ENCODE measurements around the gene ATP9B.

ATP9B gene

GRCh38 chr18:79410171-79410641, 341.0 kb downstream of the ATP9B start:
- no peak overlapping the region for H3K4me3 ChIP-seq (ENCODE audit: low read depth, low read length)
- no peak for DNase-seq (ENCODE audit: low read depth)

- no peak overlapping the region for H3K4me3 ChIP-seq (ENCODE audit: low read depth, low read length)
- no peak for DNase-seq (ENCODE audit: low read depth)
Observed at GRCh38 chr18:79410731-79411613, 341.8 kb downstream of the ATP9B start.

- DNase-seq (ENCODE audit: low read depth): no peak
- H3K4me3 ChIP-seq (ENCODE audit: low read depth, low read length): no peak overlapping the region
Observed at GRCh38 chr18:79411614-79412526, 342.7 kb downstream of the ATP9B start.

- DNase-seq (ENCODE audit: low read depth): no peak
- H3K4me3 ChIP-seq (ENCODE audit: low read depth, low read length): no peak overlapping the region
Observed at GRCh38 chr18:79413025-79413424, 343.8 kb downstream of the ATP9B start.

GRCh38 chr18:79413426-79413825, 344.2 kb downstream of the ATP9B start:
- DNase-seq (ENCODE audit: low read depth): no peak
- H3K4me3 ChIP-seq (ENCODE audit: low read depth, low read length): no peak overlapping the region

GRCh38 chr18:79413901-79414300, 344.7 kb downstream of the ATP9B start:
- DNase-seq (ENCODE audit: low read depth): no peak
- no peak overlapping the region for H3K4me3 ChIP-seq (ENCODE audit: low read depth, low read length)

- no peak overlapping the region for H3K4me3 ChIP-seq (ENCODE audit: low read depth, low read length)
- no peak for DNase-seq (ENCODE audit: low read depth)
Observed at GRCh38 chr18:79416022-79416676, 347.0 kb downstream of the ATP9B start.

- no peak for DNase-seq (ENCODE audit: low read depth)
- H3K4me3 ChIP-seq (ENCODE audit: low read depth, low read length): no peak overlapping the region
Observed at GRCh38 chr18:79416677-79417052, 347.5 kb downstream of the ATP9B start.

- DNase-seq (ENCODE audit: low read depth): no peak
- H3K4me3 ChIP-seq (ENCODE audit: low read depth, low read length): no peak overlapping the region
Observed at GRCh38 chr18:79418236-79418635, 349.0 kb downstream of the ATP9B start.

- no peak overlapping the region for H3K4me3 ChIP-seq (ENCODE audit: low read depth, low read length)
- no peak for DNase-seq (ENCODE audit: low read depth)
Observed at GRCh38 chr18:79418642-79419041, 349.4 kb downstream of the ATP9B start.

GRCh38 chr18:79420033-79420745, 351.0 kb downstream of the ATP9B start:
- DNase-seq (ENCODE audit: low read depth): no peak
- H3K4me3 ChIP-seq (ENCODE audit: low read depth, low read length): no peak overlapping the region

- DNase-seq (ENCODE audit: low read depth): no peak
- H3K4me3 ChIP-seq (ENCODE audit: low read depth, low read length): no peak overlapping the region
Observed at GRCh38 chr18:79421275-79421857, 352.2 kb downstream of the ATP9B start.

- no peak overlapping the region for H3K4me3 ChIP-seq (ENCODE audit: low read depth, low read length)
- no peak for DNase-seq (ENCODE audit: low read depth)
Observed at GRCh38 chr18:79422022-79422782, 353.0 kb downstream of the ATP9B start.

- no peak overlapping the region for H3K4me3 ChIP-seq (ENCODE audit: low read depth, low read length)
- no peak for DNase-seq (ENCODE audit: low read depth)
Observed at GRCh38 chr18:79422783-79423165, 353.6 kb downstream of the ATP9B start.

GRCh38 chr18:79423211-79424007, 354.2 kb downstream of the ATP9B start:
- H3K4me3 ChIP-seq (ENCODE audit: low read depth, low read length): no peak overlapping the region
- DNase-seq (ENCODE audit: low read depth): no peak

- H3K4me3 ChIP-seq (ENCODE audit: low read depth, low read length): no peak overlapping the region
Observed at GRCh38 chr18:79424008-79424565, 354.9 kb downstream of the ATP9B start.

GRCh38 chr18:79424880-79425568, 355.8 kb downstream of the ATP9B start:
- DNase-seq (ENCODE audit: low read depth): no peak
- no peak overlapping the region for H3K4me3 ChIP-seq (ENCODE audit: low read depth, low read length)

More at GRCh38 chr18:79424008-79424565, 354.9 kb downstream of the ATP9B start:
- no peak for DNase-seq (ENCODE audit: low read depth)

All from skeletal muscle cell (primary cell).